ENCODE data around the gene RASSF6.

GRCh38 chr4:73573794-73574528 lies 46.3 kb downstream of the RASSF6 start:
- TF ChIP-seq EZH2phosphoT487 (conservative IDR thresholded peaks at IDR 0.05; ENCODE audit: low read length): no peak
- TF ChIP-seq CTCF (IDR thresholded peaks at IDR 0.05; ENCODE audit: insufficient read depth, low read length, poor library complexity, severe bottlenecking): peak; percentile 52
